ENCODE data around the gene GRPEL1.

The GRPEL1 gene

DNA sequence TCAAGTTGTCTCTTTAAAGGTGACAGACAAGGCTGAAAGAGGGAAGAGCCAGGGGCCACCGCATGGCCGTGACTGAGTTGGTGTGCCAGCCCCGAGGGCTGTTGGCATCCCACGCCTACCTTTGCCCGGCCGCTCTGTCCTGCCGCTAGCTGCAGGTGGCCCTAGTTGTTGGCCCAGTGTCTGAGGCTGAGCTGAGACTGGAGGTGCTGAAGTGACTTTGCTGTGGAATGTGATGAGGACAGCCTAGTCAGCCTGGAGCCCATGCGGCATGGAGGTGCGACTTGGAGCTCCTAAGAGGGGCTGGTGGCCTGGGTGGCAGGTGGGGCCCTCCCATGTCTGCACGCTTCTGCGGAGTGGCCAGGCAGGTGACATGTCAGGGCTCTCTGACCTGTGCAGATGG, 18.1 kb downstream of the GRPEL1 start:
- Mint-ChIP-seq H3K27ac (peak overlapping the region; percentile 45), H3K4me3 (no peak overlapping the region), H3K4me1 (ENCODE audit: low read depth) (peaks cover 70% of the 10 kb centered on the region), H3K27me3 (no peaks in the 10 kb centered on the region), H3K36me3 (ENCODE audit: low read depth) (peaks cover 51% of the 10 kb centered on the region), H3K9me3 (no peaks in the 10 kb centered on the region)
- DNase-seq: no peak

DNA sequence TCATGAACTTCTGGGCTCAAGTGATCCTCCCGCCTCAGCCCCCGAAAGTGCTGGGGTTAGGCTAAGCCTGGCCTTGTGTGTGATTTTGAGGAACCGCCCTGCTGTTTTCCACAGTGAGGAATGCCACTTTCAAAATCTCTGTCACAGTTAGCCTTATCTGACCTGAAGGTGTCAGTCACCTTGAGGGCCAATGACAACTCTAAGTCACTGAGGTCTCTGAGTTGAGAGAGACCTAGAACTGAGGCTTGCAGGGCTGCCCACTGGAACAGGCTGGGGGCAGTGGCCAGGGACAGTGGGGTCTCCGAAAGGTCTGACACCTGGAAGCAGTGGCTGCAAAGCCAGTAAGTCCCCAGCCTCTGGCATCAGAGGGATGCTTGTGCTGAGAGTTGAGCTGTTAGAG, 18.6 kb downstream of the GRPEL1 start:
- no peaks in the 10 kb centered on the region for H3K9me3 Mint-ChIP-seq
- peaks cover 74% of the 10 kb centered on the region for H3K4me1 Mint-ChIP-seq (ENCODE audit: low read depth)
- no peaks in the 10 kb centered on the region for H3K27me3 Mint-ChIP-seq
- H3K27ac Mint-ChIP-seq: peak overlapping the region; percentile 45
- DNase-seq: no peak
- H3K36me3 Mint-ChIP-seq (ENCODE audit: low read depth): peaks cover 48% of the 10 kb centered on the region
- no peak overlapping the region for H3K4me3 Mint-ChIP-seq

DNA sequence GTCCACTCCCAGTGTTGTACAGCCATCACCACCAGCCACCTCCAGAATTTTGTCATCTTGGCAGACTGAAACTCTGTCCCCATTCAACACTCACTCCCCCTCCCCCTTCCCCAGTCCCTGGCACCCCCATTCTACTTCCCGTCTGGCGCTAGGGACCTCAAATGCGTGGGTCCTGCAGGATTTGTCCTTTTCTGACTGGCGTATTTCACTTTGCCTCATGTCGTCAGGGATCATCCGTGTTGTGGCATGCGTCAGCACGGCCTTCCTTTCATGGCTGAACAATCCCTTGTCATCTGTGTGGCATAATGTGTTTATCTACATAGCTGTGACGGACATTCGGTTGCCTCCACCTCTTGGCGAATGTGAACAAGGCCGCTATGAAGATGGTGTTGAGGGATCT, 19.2 kb downstream of the GRPEL1 start:
- no peak for DNase-seq
- peaks cover 46% of the 10 kb centered on the region for H3K36me3 Mint-ChIP-seq (ENCODE audit: low read depth)
- no peaks in the 10 kb centered on the region for H3K27me3 Mint-ChIP-seq
- H3K4me1 Mint-ChIP-seq (ENCODE audit: low read depth): peaks cover 74% of the 10 kb centered on the region
- no peak overlapping the region for H3K4me3 Mint-ChIP-seq
- H3K27ac Mint-ChIP-seq: peak overlapping the region; percentile 74
- no peaks in the 10 kb centered on the region for H3K9me3 Mint-ChIP-seq

DNA sequence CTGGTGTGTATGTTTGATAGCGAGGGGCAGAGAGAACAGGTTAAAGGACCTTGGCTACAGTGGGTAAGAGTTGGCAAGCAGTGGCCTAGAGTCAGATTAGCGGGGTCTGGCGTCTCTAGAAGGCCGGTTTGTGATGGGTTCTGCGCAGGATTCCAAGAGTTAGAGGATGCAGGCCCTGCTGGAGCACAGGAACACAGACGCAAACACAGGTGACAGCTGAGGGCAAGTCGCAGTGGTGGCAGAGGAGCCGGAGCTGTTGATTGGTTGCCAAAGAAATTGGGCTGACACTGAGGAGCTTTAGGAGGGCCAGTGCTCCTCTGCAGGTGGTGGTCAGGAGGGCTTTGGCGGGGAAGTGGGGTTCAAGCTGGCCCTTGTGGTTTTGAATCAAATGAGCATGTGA, 20.9 kb downstream of the GRPEL1 start:
- Mint-ChIP-seq H3K4me1 (ENCODE audit: low read depth) (peaks cover 68% of the 10 kb centered on the region), H3K27me3 (no peaks in the 10 kb centered on the region), H3K4me3 (no peak overlapping the region), H3K36me3 (ENCODE audit: low read depth) (peaks cover 40% of the 10 kb centered on the region), H3K9me3 (no peaks in the 10 kb centered on the region), H3K27ac (peak overlapping the region; percentile 72)
- no peak for DNase-seq

DNA sequence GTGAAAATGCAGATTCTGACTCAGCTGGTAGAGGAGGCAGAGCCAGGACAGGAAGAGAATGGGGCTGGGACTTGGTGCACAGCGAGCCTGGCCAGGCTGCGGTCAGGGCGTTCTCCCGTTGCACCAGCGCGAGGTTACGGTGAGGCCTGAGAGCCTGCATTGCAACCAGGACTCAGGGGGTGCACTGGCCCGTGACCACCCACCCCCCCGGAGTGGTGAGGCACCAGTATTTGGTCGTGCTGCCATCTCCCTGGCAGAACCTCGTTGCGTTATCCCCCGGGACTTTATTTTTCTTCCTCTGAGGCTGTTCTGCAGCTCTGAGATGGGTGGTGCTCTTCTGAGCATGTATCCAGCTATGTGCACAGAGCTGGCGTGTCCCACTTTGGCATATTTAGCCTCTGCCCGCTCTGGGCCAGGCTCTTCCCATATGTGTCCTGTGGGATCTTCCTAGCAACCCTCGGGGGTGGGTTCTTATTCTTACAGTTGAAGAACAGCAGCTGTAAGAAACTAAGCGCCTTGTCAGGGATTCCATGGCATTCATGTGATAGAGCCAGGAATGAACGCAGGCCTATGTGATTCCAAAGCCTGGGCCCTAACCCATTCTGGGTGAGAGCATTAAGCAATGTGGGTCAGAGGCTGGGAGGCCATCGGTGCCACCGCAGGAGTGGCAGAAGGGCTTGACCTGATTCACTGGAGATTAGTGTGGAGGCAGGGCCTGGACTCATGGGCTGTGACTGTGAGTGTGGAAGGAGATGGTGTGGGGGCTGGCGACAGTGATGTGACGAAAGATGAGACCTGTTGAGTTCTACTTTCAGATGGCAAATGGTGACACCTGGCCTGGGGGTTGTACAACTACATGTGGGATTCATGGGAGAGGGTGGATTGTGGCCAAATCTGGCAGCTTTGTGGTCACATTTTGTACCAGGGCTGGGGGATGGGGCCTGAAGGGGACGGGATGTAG, 21.6 kb downstream of the GRPEL1 start:
- Mint-ChIP-seq H3K27ac (peak overlapping the region; percentile 72), H3K36me3 (ENCODE audit: low read depth) (peaks cover 35% of the 10 kb centered on the region), H3K4me1 (ENCODE audit: low read depth) (peaks cover 72% of the 10 kb centered on the region), H3K4me3 (peak overlapping the region; percentile 89), H3K9me3 (no peaks in the 10 kb centered on the region), H3K27me3 (no peaks in the 10 kb centered on the region)
- DNase-seq: no peak

DNA sequence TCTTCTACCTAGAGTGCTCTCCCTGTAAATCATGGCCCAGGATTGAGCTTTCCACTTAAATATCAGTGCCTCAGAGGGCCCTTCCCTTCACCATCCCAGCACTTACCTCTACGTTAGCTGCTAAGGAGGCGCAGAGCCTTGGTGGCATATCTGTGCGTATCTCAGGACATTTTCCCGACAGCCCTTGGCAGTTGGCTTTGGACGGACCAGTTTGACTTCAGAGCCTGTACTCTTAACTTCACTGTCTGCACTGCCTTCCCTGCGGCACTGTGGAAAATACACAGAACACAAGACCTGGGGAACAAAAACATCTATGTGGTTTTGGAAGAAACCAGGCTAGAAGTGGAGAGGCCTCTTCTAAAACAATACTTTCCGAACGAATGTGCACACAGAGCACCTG, 22.3 kb downstream of the GRPEL1 start:
- Mint-ChIP-seq H3K36me3 (ENCODE audit: low read depth) (peaks cover 32% of the 10 kb centered on the region), H3K4me3 (peak overlapping the region; percentile 89), H3K27me3 (no peaks in the 10 kb centered on the region), H3K4me1 (ENCODE audit: low read depth) (peaks cover 69% of the 10 kb centered on the region), H3K27ac (peak overlapping the region; percentile 72), H3K9me3 (no peaks in the 10 kb centered on the region)
- no peak for DNase-seq

DNA sequence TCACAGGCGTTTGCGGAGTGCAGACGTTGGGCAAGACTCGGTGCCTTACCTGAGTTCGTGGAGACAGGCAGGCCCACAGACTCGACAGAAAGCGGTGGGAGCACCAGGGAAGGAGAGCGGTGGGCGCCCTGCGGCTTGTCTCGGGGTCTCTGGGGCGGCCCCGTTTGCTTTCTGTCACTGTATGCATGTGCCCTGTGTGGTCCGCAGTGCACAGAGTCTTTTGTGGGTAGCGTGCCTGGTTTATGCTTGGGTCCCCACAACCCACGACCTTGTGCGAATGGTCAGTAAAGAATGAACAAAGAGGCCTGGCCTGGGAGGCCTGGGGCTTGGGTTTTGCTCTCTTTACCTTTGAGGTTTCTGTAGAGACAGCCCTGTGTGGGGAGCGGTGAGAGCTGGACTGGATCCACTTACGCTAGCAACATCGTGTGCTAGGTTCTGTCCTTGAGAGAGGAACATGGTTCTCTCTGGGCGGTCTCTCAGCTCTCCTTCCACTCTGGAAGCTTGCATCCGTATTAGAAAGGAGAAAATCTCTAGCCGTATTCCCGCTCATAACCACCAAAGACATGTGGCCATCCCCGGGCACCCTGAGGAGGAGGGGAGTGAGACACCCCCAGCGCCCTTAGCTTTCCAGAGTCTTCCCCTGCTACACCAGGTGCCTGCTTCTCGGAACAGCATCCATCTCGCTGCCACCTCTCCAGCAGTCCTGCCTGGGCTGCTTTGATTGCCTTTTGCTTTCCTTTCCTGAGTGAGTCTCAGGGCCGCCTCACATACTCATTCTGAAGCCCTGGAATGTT, 23.5 kb downstream of the GRPEL1 start:
- H3K27me3 Mint-ChIP-seq: no peaks in the 10 kb centered on the region
- H3K4me3 Mint-ChIP-seq: peak overlapping the region; percentile 89
- peak overlapping the region; percentile 72 for H3K27ac Mint-ChIP-seq
- peaks cover 60% of the 10 kb centered on the region for H3K4me1 Mint-ChIP-seq (ENCODE audit: low read depth)
- no peak for DNase-seq
- H3K9me3 Mint-ChIP-seq: no peaks in the 10 kb centered on the region
- H3K36me3 Mint-ChIP-seq (ENCODE audit: low read depth): peaks cover 29% of the 10 kb centered on the region

DNA sequence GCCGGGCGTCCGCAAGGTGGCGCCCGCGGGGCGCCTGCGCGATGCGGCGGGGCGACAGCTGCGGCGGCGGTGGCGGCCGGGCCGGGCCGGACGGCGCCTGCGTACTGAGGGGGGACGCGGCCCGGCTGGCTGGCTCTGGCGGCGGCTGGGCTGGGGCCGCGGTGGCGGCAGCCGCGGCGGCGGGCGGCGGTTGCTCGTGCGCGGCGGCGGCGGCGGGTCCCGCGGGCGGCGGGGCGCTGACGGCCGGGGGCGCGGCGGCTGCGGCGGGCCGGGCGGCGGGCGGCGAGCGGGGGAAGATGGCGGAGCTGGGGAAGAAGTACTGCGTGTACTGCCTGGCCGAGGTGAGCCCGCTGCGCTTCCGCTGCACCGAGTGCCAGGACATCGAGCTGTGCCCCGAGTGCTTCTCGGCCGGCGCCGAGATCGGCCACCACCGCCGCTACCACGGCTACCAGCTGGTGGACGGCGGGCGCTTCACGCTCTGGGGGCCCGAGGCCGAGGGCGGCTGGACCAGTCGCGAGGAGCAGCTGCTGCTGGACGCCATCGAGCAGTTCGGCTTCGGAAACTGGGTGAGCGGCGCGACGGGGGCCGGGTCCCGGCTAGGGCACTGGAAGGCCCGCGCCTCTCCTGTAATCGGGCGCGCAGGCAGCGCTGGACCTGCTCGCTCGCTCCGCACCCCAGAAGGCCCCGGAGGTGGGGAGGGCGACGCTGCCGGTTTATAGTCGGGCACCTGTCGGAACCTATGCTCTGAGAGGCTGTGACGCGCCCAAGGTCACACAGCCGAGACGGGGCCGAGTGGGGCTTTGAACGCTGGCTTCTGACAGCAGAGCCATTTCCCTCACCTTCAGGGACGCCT, 24.4 kb downstream of the GRPEL1 start, which contains the start of gene TADA2B:
TADA2B (plus strand) TSS at position 89 of the 853 bp plus-strand sequence; CDS start at position 297, 208 bp downstream.
- H3K36me3 Mint-ChIP-seq (ENCODE audit: low read depth): peaks cover 23% of the 10 kb centered on the region
- H3K27me3 Mint-ChIP-seq: no peaks in the 10 kb centered on the region
- H3K9me3 Mint-ChIP-seq: no peaks in the 10 kb centered on the region
- DNase-seq: peak; percentile 81
- H3K4me1 Mint-ChIP-seq (ENCODE audit: low read depth): peaks cover 54% of the 10 kb centered on the region
- H3K4me3 Mint-ChIP-seq: peak within 1 kb of the TSS; percentile 89
- peak within 1 kb of the TSS; percentile 87 for H3K27ac Mint-ChIP-seq

DNA sequence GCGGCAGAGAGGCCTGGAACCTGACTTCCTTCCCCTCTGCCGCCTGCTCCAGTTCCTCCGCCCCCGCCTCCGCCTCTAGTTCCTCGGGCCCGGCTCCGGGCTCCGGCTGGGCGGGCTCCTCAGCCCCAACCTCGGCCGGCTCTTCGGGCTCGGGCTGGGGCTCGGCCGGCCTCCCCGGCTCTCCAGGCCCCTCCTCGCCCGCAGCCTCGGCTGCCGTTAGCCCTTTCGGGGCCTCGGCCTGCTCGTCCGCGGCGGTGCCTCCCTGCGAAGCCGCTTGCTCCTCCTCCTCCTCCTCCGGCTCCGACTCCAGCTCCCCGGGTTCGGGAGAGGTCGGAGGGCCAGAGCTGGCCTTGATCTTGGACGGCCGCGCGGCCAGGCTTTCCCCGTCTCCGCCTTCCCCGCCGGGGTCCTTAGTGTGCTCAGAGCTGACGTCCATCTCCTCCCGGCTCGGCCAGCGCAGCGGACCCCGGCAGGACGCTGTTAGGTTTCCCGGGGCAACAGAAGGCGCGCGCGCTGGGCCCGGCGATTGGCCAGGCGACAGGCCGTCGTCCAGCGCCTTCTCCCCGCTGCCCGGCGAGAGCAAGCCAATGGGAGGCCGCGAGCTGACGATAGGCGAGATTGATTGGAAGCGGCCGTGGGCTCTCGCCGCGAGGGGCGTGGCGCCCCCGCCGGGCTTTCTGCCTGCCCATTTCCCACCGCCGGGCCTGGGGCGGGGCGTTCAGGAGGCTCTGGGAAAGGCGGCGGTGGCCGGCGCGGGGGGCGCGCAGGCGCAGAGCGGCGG, 25.2 kb downstream of the GRPEL1 start:
- peak; percentile 97 for DNase-seq
- Mint-ChIP-seq H3K4me1 (ENCODE audit: low read depth) (peaks cover 50% of the 10 kb centered on the region), H3K36me3 (ENCODE audit: low read depth) (peaks cover 23% of the 10 kb centered on the region), H3K27ac (peak overlapping the region; percentile 87), H3K4me3 (peak overlapping the region; percentile 85), H3K9me3 (no peaks in the 10 kb centered on the region), H3K27me3 (no peaks in the 10 kb centered on the region)

DNA sequence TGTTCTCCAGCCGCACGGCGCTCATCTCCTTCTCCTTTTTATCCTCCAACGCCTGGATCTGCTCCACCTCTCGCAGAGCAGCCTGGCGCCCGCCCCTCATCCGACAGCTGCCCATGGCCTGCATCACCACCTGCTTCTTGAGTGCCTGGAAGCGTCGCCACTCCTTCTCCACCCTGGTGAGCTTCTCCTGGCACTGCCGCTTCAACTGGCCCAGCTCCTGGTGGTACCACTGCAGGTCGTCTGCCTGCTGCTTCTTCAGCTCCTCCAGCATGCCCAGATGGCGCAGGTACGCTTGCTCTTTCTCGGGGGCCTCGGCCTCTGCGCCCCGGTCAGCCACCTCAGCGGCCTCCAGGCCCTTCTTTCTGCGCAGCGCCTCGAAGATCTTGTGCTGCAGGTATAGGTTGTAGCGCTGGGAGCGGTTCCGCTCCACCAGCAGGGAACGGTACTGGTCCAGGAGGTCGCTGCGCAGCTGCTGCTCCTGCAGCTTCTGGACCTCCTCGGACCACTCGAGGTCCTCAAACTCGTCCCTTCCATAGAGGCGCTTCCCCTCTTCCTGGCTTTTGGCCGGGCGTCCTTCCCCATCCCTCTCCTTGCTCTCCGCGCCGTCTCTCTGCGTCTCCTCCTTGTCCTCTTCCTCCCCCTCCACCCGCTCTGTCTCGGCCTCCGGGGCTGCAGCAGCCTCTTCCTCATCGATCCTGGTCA, 25.9 kb downstream of the GRPEL1 start:
- peaks cover 18% of the 10 kb centered on the region for H3K36me3 Mint-ChIP-seq (ENCODE audit: low read depth)
- peak overlapping the region; percentile 44 for H3K27ac Mint-ChIP-seq
- peaks cover 43% of the 10 kb centered on the region for H3K4me1 Mint-ChIP-seq (ENCODE audit: low read depth)
- peak overlapping the region; percentile 85 for H3K4me3 Mint-ChIP-seq
- H3K9me3 Mint-ChIP-seq: no peaks in the 10 kb centered on the region
- DNase-seq: no peak
- no peaks in the 10 kb centered on the region for H3K27me3 Mint-ChIP-seq

DNA sequence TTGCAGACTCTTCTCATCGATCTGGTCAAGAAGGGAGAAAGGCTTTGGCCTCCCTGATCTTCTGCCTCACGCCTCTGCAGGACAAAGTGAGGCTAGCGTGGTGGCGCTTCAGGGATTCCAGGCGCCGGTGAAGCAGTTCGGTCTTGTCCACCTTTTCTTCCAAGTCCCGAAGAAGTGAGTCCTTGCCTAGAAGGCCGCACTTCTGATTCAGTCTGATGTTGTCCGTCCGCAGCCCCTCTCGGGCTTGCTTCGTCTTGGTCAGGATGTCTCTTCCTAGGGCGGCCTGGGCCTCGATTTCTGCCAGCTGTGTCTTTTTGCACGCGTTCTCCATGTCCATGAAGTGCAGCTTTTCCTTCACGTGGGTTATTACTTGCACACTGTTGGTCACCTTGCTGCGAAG, 26.6 kb downstream of the GRPEL1 start:
- Mint-ChIP-seq H3K27me3 (no peaks in the 10 kb centered on the region), H3K9me3 (no peaks in the 10 kb centered on the region), H3K36me3 (ENCODE audit: low read depth) (peaks cover 18% of the 10 kb centered on the region), H3K27ac (no peak overlapping the region), H3K4me1 (ENCODE audit: low read depth) (peaks cover 38% of the 10 kb centered on the region), H3K4me3 (peak overlapping the region; percentile 85)
- no peak for DNase-seq

DNA sequence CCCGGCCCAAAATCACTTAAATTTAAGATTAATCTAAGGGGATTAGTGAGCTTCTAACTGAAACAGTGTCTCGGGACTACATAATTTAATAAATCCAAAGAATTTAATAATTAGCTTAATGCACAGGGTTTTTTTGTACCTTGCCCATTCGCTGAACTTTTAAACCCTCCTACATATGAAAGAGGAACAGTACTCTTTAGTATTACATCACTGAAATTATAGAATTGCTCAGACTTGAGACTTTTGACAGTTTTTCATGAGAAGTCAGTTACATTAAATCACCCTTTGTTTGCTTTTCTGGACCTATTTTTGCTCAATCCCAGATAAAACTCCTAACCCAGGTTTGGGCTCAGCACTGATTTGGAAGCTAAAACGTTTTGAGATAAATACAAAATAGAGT, 27.1 kb downstream of the GRPEL1 start:
- Mint-ChIP-seq H3K27ac (no peak overlapping the region), H3K4me1 (ENCODE audit: low read depth) (peaks cover 33% of the 10 kb centered on the region), H3K27me3 (no peaks in the 10 kb centered on the region), H3K9me3 (no peaks in the 10 kb centered on the region), H3K36me3 (ENCODE audit: low read depth) (peaks cover 17% of the 10 kb centered on the region), H3K4me3 (no peak overlapping the region)
- no peak for DNase-seq

DNA sequence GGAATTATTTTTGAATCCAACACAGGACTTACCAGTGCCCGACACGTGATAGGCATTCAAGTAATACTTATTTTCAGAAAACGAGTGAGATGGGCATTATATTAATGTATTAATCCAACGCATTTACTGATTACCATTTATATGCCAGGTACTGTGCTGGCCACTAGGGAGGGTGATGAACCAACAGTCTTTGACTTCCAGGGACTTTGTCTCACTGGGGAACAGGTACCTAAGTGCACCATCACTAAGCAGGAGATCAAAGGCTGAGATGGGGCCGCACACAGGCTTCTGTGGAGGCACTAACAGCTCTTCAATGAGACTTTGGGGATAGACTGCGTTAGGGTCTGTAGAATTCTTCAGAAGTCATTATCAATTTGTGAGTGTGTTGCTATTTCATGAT, 30.4 kb downstream of the GRPEL1 start:
- Mint-ChIP-seq H3K9me3 (no peaks in the 10 kb centered on the region), H3K27ac (no peak overlapping the region), H3K4me1 (ENCODE audit: low read depth) (peaks cover 14% of the 10 kb centered on the region), H3K36me3 (ENCODE audit: low read depth) (peaks cover 5% of the 10 kb centered on the region), H3K4me3 (no peak overlapping the region), H3K27me3 (no peaks in the 10 kb centered on the region)
- DNase-seq: no peak

All from activated T-cell treated with anti-CD3 and anti-CD28 coated beads, Interleukin-2, amount 50 U/mL, for 24 hours (primary cell).